H1 (cell line): Measurements from ENCODE around the gene PPIL6. TPM values are rescaled to one million over a fixed set of nuclear protein-coding genes. Genes with fewer than 3 reads are reported as not detected.

Experiments used
- GTF2F1 ChIP-seq: IDR thresholded peaks from 2 replicates; pipeline ENCODE4 v1.6.1; 2012; ENCODE audit warnings: low read depth, low read length, improper control_type of control experiment, borderline replicate concordance
- POLR2AphosphoS5 ChIP-seq: IDR thresholded peaks from 2 replicates; pipeline ENCODE4 v1.6.1; 2011; ENCODE audit warnings: low read depth, low read length
- SUZ12 ChIP-seq: fragments of 200-600 bp; sonication (generic); IDR thresholded peaks from 2 replicates; pipeline ENCODE4 v1.6.1; 2012; ENCODE audit warnings: mild to moderate bottlenecking, inconsistent platforms, low read length, moderate library complexity, mixed read lengths
- TAF7 ChIP-seq: optimal IDR thresholded peaks from 2 replicates; pipeline ENCODE3; 2011; ENCODE audit warnings: low read depth, mild to moderate bottlenecking, inconsistent platforms, low read length, moderate library complexity, borderline replicate concordance
- TEAD4 ChIP-seq: IDR thresholded peaks from 2 replicates; pipeline ENCODE4 v1.6.1; 2012; ENCODE audit warnings: low read depth, low read length, inconsistent platforms, mixed read lengths
- polyA plus RNA-seq, 7 experiments: library from polyadenylated mRNA; depleted of rRNA in 3 of 7; stranded (reverse) in 5 of 7; unstranded in 2 of 7; fragments of >200 nt in 5 of 7; fragments of 200-250 nt in 2 of 7; gene quantifications; 1 replicate in 5 of 7; 2 replicates in 1 of 7; 4 replicates in 1 of 7; pipeline versions ENCODE4 v1.2.1 to v1.2.3, GENCODE V29; 2011 to 2013; ENCODE audit warnings: missing spikeins in 2 of 7, mixed read lengths in 2 of 7
- total RNA-seq: library from RNA; stranded (reverse); fragmentation: NEBNext Ultra II Directional; extraction: Animal tissue kit (Norgen Biotek cat#: 25700); gene quantifications from 2 replicates; pipeline ENCODE4 v1.2.1, GENCODE V29; 2021

The PPIL6 gene
- total and polyA plus RNA-seq, 2 of the 8 experiments (the other 6 are each of a cell fraction or from before 2014, with no cell fraction given): 0.42 to 1.3 TPM

DNA sequence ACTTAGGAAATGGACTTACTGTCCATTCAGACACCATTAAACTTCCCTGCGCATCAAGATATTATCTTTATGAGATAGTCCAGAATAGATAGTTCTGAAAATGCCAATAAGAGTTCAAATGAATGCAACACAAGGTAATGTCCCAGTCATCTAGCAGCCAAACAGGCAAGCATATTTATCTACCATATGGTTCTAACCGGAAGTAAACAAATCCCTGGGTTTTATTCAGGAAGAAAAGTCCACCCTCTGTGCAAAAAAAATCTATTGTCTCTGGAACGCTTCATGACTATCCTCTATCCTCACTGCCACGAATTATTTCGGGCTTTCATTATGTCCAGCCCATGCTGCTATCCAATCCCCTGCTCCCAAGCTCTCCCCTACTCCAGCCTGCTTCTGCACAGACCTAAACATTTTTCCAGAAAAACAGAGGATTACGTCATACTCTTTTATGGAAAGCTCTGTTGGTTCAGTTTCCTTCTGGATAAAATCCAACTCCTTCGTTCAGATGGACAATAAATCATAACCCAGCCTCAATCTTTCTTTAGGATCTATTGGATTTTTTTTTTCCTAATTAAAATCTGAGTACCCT is 11.4 kb downstream of the PPIL6 start (continued):
- no peak for TF ChIP-seq TAF7
- TF ChIP-seq GTF2F1: no peak
- no peak for TF ChIP-seq TEAD4
- TF ChIP-seq POLR2AphosphoS5: no peak
- TF ChIP-seq SUZ12: no peak
